ENCODE results near the gene SPINK8.

The SPINK8 gene

GRCh38 chr3:48318713-48319468 lies 14.6 kb downstream of the SPINK8 start:
- TF ChIP-seq CTCF (conservative IDR thresholded peaks at IDR 0.05; ENCODE audit: low read length) = no peak
- H3K4me3 ChIP-seq (ENCODE audit: low read length) = no peak overlapping the region
- DNase-seq (ENCODE audit: low read depth) = no peak

GRCh38 chr3:48314542-48314941 lies 18.9 kb downstream of the SPINK8 start:
- TF ChIP-seq CTCF (conservative IDR thresholded peaks at IDR 0.05; ENCODE audit: low read length) = no peak

GRCh38 chr3:48306860-48307530 lies 26.5 kb downstream of the SPINK8 start:
- TF ChIP-seq CTCF (conservative IDR thresholded peaks at IDR 0.05; ENCODE audit: low read length) = no peak
- no peak for DNase-seq (ENCODE audit: low read depth)
- H3K4me3 ChIP-seq (ENCODE audit: low read length) = no peak overlapping the region

More at GRCh38 chr3:48314542-48314941, 18.9 kb downstream of the SPINK8 start:
- no peak for DNase-seq (ENCODE audit: low read depth)
- no peak overlapping the region for H3K4me3 ChIP-seq (ENCODE audit: low read length)

GRCh38 chr3:48306290-48306689 lies 27.2 kb downstream of the SPINK8 start:
- DNase-seq (ENCODE audit: low read depth) = no peak
- TF ChIP-seq CTCF (conservative IDR thresholded peaks at IDR 0.05; ENCODE audit: low read length) = no peak
- H3K4me3 ChIP-seq (ENCODE audit: low read length) = no peak overlapping the region

GRCh38 chr3:48305396-48305795 lies 28.1 kb downstream of the SPINK8 start:
- no peak for TF ChIP-seq CTCF (conservative IDR thresholded peaks at IDR 0.05; ENCODE audit: low read length)
- DNase-seq (ENCODE audit: low read depth) = no peak
- no peak overlapping the region for H3K4me3 ChIP-seq (ENCODE audit: low read length)

- no peak overlapping the region for H3K4me3 ChIP-seq (ENCODE audit: low read length)
- no peak for TF ChIP-seq CTCF (conservative IDR thresholded peaks at IDR 0.05; ENCODE audit: low read length)
- no peak for DNase-seq (ENCODE audit: low read depth)
Measured at GRCh38 chr3:48303021-48303420, 30.4 kb downstream of the SPINK8 start.

- peak overlapping the region; percentile 85 for H3K4me3 ChIP-seq (ENCODE audit: low read length)
- no peak for TF ChIP-seq CTCF (conservative IDR thresholded peaks at IDR 0.05; ENCODE audit: low read length)
- DNase-seq (ENCODE audit: low read depth) = peak; percentile 36
Measured at GRCh38 chr3:48301800-48302166, 31.7 kb downstream of the SPINK8 start.

Data from AG10803 (cell line).